Measurements from ENCODE around the gene SCN3A.

SCN3A gene

GRCh38 chr2:165185633-165186032 lies 18.2 kb downstream of the SCN3A start:
- no peak for DNase-seq

GRCh38 chr2:165182029-165182428 lies 21.8 kb downstream of the SCN3A start:
- DNase-seq: no peak

GRCh38 chr2:165176780-165177179 lies 27.1 kb downstream of the SCN3A start:
- no peak for DNase-seq

- no peak for DNase-seq
Measured at GRCh38 chr2:165173215-165173614, 30.6 kb downstream of the SCN3A start.

GRCh38 chr2:165164201-165164600 lies 39.6 kb downstream of the SCN3A start:
- no peak for DNase-seq

GRCh38 chr2:165163761-165164160 lies 40.1 kb downstream of the SCN3A start:
- no peak for DNase-seq

GRCh38 chr2:165162466-165162865 lies 41.4 kb downstream of the SCN3A start:
- no peak for DNase-seq

GRCh38 chr2:165161510-165161909 lies 42.3 kb downstream of the SCN3A start:
- no peak for DNase-seq

- no peak for DNase-seq
Measured at GRCh38 chr2:165157160-165157559, 46.7 kb downstream of the SCN3A start.

- no peak for DNase-seq
Measured at GRCh38 chr2:165155152-165155551, 48.7 kb downstream of the SCN3A start.

GRCh38 chr2:165149439-165149838 lies 54.4 kb downstream of the SCN3A start:
- DNase-seq: no peak

GRCh38 chr2:165147186-165148045 lies 56.4 kb downstream of the SCN3A start:
- DNase-seq: no peak

- no peak for DNase-seq
Measured at GRCh38 chr2:165144315-165144714, 59.5 kb downstream of the SCN3A start.

GRCh38 chr2:165141601-165142354 lies 62.1 kb downstream of the SCN3A start:
- no peak for DNase-seq

- DNase-seq: no peak
Measured at GRCh38 chr2:165126244-165126643, 77.6 kb downstream of the SCN3A start.

- DNase-seq: no peak
Measured at GRCh38 chr2:165122521-165122920, 81.3 kb downstream of the SCN3A start.

GRCh38 chr2:165120740-165121467 lies 82.9 kb downstream of the SCN3A start:
- DNase-seq: no peak

GRCh38 chr2:165115258-165115657 lies 88.6 kb downstream of the SCN3A start:
- no peak for DNase-seq

GRCh38 chr2:165114346-165114939 lies 89.4 kb downstream of the SCN3A start:
- DNase-seq: no peak

- no peak for DNase-seq
Measured at GRCh38 chr2:165113414-165113813, 90.4 kb downstream of the SCN3A start.

- DNase-seq: no peak
Measured at GRCh38 chr2:165112789-165113188, 91.1 kb downstream of the SCN3A start.

- DNase-seq: no peak
Measured at GRCh38 chr2:165112133-165112573, 91.7 kb downstream of the SCN3A start.

GRCh38 chr2:165110394-165110793 lies 93.5 kb downstream of the SCN3A start:
- no peak for DNase-seq

All from NCI-H748 treated with DMSO at 0.1 percent for 48 hours (cell line).